SK-N-DZ (cell line): ENCODE results near the gene SLC16A3.
A peak's percentile ranks its signal among the peaks of the same experiment; 100 is the strongest.

Experiments
- DNase-seq: peaks from one replicate; pipeline ENCODE4 v3.0.0-alpha.2; 2015; ENCODE audit warnings: low spot score

SLC16A3 gene

DNA sequence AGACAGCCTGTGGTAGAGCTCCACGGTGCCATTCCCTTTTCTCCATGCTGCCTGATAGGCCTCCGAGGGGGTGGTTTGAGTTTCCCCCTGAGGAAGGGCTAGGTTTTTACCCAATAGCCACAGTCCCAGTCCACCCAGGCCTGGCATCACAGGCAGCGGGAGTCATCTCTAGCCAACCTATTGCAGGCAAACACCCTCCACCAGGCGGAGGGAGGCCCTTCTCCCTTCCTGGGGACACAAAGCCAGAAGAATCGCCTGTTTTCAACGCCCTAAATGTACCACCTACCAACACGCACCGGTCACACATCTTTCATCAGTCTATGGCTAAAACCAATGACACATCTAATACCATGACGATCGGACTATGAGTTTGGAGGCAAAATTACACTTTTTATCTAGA is 37.3 kb downstream of the SLC16A3 start:
- DNase-seq, result no peak

GRCh38 chr17:82267575-82268379 is 38.9 kb downstream of the SLC16A3 start:
- DNase-seq, result no peak

GRCh38 chr17:82269138-82269881 is 40.5 kb downstream of the SLC16A3 start:
- no peak for DNase-seq

DNA sequence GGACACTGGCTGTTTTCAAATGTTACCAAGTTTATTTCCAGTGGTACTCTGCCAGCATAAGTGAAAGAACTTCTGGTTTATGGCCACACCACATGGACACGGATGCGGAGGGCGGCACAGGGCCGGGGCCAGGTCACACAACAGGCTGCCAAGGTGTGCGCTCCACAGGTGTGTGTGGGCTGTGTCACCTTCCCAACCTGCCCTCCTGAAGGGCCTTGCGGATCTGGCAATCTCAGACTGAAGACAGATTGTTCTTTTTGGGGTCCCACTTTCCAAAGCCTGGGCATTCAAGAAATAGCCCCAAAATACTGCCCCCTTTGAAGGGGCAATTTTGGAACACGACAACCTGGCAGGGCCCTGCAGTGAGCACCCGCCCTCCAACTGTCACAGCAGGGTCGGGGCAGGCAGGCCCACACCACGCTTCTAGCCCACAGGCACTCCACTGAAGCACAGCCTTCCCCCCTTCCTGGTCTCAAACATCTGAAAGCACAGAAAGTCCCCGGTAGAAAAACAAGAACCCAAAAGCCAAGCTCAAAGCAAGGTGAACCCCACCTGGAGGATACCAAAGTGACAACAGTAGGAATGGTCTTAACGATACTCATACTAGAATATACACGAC is 41.1 kb downstream of the SLC16A3 start:
- no peak for DNase-seq

DNA sequence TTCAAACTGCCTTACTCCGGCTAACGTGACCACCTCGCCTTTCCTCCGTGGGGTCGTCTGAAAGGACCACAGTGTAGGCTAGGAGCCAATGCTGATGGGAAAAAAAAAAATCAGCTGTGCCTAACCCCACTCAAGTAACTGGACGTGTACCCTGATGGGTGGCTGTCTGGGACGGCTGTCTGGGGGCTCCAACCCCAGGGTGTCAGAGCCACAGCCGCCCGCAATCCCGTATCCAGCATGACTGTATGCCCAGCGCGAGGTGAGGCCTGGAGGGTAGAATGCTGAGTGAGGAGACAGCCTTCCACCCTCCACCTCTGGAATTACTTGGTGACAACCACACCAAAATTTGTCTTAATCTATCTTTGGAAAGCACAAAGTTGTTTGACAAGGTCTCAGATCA is 41.8 kb downstream of the SLC16A3 start:
- no peak for DNase-seq

GRCh38 chr17:82271401-82271800 is 42.6 kb downstream of the SLC16A3 start:
- DNase-seq, result no peak

DNA sequence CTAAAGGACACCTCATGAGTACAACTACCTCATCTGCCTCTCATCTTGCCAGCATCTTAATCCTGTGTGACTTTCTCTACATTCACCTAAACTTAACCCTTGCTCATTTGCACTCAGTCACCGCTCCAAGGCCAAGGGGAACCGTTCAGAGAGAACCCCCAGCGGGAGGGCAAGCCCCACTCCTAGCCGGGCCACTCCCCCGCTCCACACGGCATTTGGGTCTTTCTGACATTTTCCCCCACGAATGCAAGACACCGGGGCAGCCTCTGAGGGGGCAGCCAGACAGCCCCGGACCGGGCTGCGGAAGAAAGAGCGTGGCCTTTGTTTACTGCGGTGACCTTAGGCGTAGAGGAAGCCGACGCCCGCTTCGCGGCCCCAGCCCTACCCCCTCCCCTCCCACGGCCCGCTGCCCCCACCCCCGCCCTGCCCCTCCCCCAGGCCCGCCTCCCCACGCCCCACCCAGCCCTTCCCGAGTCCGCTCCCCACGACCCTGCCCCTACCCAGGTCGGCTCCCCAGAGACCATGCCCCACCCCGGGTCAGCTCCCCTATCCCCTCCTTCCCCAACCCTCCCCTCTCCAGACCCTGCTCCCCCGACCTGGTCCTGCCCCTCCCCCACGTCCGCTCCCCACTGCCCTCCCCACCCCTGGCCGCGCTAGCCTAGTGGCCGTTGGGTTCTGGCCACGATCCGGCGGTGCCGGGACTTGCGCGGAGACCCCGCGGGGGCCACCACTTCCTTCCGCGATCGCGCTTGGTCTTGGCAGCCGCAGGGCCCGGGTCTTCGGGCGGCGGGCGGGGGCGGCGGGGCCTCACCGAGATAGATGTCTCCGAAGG is 43.9 kb downstream of the SLC16A3 start:
- no peak for DNase-seq

DNA sequence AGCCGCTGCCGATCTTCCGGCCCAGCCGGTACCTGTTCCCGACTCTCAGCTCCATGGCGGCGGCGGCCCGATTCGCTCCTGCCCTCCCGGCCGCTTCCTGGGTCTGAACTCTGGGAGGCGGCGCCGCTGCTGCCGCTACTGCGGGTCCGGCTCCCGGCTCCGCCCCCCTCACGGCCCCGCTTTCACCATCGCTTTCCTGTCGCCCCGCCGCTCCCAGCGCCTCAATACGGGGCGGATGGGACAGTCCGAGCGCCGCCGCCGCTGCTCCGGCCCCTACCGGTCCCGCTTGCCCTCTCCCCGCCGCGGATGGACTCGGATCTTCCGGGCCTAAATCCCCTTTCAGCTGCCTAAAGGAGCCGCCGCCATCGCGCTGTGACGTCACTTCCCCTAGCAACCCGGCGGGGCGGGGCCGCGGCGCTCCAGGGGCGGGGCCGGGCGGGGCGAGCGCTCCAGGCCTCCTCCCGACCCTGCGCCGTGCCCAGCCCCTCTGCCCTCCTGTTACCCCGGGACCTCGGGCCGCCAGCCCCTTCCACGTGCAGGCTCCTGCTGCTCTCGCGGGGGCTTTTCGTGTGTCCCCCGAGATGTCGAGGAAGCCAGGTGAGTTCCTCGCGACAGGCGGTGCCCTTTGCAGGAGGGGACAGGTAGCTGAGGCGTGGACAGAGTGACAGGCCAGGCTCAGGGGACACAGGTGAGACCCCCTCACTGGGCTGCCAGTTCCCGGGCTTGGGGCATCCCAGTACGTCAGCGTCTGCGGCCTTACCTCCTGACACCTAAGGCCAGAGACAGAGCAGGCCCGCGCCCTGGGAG is 44.7 kb downstream of the SLC16A3 start, which contains the start of gene CSNK1D:
Gene CSNK1D, minus strand, starts transcription at position 374 of the 807 bp plus-strand sequence. Its CDS starts 319 bp downstream, at position 55.
- peak; percentile 90 for DNase-seq

DNA sequence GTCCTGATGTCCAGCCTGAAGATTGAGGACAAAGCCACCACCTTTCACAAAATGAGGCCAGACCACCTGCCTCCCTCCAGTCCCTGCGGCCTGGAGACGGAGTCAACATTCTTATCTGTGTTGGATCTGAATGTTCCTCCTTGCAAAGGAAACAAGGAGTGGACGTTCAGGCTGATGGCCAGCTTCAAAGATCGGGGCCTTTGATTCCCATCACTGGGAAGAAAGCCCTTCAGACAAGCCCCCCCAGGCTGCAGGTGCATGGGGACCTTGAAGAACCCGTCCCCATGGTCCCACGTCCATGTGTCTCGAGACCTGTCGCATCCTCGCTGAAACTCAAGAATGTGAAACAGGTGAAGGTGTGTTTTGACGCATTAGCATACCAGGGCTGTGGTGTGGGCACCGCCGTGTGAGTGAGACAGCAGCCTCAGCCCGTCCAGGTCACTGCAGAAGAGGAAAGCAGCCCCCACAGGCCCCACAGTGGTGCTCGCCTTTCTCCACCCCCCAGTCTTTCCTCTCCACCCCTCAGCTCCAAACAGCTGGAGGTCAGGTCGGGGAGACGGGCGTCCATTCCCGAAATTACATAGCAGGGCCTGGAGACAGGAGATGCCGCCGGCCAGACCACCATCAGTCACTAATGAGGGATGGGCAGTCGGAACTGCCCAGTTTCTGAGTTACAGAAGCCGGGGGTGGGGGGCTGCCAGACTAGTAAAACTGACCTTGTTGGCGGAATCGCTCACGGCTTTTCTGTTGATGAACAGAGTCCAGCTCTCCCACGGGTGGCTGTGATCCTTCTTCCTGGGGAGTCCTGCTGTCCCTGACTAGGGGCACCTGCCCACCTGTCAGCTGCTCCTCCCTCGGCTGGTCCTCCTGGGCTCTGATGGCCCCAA is 45.5 kb downstream of the SLC16A3 start:
- no peak for DNase-seq

DNA sequence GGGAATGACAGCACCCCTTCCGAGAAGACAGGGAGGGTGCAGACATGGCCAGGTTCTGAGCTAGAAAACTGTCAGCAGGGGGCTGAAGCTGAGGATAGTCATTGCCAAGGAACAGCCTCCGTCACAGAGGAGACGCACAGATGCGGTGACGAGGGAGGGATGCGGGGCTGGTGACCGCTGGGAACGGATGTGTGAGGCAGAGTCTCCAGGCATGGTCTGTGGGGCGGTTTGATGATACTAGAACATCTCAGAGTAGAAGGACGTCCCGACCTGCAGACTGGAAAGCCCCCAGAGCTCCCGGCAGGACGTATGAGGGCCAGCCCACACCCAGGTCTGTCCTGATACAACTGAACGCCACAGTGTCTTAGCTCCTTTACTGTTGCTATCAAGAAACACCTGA is 46.5 kb downstream of the SLC16A3 start:
- DNase-seq, result no peak

DNA sequence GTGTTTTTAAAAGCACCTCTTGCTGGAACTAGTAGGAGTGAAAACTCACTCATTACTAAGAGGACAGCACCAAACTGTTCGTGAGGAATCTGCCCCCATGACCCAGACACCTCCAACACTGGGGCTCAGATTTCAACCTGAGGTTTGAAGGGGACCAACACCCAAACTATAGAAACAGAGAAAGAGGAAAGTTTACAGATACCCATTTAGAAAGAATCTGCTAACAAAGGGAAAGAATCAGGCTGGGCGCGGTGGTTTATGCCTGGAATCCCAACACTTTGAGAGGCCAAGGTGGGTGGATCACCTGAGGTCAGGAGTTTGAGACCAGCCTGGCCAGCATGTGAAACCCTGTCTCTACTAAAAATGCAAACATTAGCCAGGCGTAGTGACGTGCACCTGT is 48.1 kb downstream of the SLC16A3 start:
- no peak for DNase-seq

- DNase-seq, result no peak
Observed at GRCh38 chr17:82277851-82278250, 49.0 kb downstream of the SLC16A3 start.

GRCh38 chr17:82278308-82278707 is 49.5 kb downstream of the SLC16A3 start:
- DNase-seq, result no peak

DNA sequence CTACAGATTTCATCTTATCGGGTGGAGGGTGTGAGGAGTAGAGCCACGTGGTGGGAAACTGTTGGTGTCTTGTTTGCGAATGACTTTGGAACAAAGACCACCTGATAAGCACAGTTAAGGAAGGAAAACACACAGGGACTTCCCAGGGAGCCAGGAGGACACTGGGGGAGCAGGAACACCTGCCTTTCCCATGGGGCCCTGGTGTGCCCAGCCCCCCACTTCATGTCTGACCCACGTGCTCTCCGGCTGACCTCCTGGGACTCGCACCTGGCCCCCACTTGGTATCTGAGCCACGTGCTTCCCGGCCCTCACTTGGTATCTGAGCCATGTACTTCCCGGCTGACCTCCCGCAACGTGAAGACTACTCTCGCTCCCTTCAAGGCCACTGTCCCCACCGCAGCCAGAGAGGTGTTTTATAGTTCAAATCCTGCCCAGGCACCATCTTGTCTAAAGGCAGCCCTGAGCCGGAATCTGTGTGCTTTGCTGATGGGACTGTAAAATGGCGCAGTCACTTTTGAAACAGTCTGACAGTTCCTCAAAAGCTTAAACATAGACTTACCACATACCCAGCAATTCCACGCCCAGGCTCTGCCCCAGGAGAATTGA is 50.0 kb downstream of the SLC16A3 start:
- no peak for DNase-seq

GRCh38 chr17:82280537-82280936 is 51.7 kb downstream of the SLC16A3 start:
- no peak for DNase-seq

GRCh38 chr17:82281076-82281475 is 52.2 kb downstream of the SLC16A3 start:
- no peak for DNase-seq

GRCh38 chr17:82281502-82282238 is 52.8 kb downstream of the SLC16A3 start:
- no peak for DNase-seq
